ENCODE data around the gene GRID1.

The GRID1 gene

DNA sequence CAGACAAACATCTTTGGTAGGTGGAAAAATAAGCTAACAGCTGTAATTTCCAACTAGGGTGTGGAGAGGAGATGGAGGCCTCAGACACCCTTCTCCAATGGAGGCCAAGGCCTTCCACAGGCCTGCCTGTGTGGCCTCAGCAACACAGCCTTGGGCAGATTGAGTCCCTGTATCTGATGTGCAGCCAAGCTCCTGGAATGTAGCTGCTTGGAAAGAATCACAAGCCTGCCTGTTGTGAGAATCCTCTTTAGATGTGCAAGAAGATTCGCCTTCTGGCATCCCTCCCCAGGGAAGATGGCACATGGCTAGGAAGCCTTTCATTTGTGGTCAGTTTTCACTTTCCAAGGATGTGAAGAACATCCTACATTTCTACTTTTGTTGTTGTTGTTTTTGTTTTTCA, 684.0 kb downstream of the GRID1 start:
- TF ChIP-seq GATA1 (IDR thresholded peaks at IDR 0.05; ENCODE audit: low read depth, low read length): no peak
- TF ChIP-seq POLR2A (IDR thresholded peaks at IDR 0.05; ENCODE audit: low read length): no peak
- no peak for DNase-seq

- no peak for TF ChIP-seq GATA1 (IDR thresholded peaks at IDR 0.05; ENCODE audit: low read depth, low read length)
- TF ChIP-seq POLR2A (IDR thresholded peaks at IDR 0.05; ENCODE audit: low read length): no peak
- DNase-seq: no peak
Observed at GRCh38 chr10:85679710-85680109, 686.9 kb downstream of the GRID1 start.

DNA sequence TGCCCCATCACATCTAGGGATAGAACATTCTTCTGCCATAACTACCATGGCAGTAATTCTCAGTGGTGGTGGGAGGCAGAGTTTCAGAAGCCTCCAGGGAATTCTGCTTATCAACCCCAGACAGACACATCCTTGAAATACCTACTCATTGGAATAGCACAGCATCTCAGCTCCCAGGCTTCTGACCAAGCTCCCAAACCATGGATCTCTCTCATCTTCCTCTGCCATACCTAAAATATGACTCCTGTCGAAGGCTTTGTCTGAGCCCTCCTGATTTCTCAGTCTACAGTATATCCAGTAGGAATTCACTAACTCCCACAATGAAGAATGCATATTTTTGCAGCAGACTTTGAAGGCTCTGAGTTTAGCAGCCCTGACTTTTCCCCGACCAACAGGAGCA, 687.5 kb downstream of the GRID1 start:
- TF ChIP-seq GATA1 (IDR thresholded peaks at IDR 0.05; ENCODE audit: low read depth, low read length): no peak
- TF ChIP-seq POLR2A (IDR thresholded peaks at IDR 0.05; ENCODE audit: low read length): no peak
- no peak for DNase-seq

DNA sequence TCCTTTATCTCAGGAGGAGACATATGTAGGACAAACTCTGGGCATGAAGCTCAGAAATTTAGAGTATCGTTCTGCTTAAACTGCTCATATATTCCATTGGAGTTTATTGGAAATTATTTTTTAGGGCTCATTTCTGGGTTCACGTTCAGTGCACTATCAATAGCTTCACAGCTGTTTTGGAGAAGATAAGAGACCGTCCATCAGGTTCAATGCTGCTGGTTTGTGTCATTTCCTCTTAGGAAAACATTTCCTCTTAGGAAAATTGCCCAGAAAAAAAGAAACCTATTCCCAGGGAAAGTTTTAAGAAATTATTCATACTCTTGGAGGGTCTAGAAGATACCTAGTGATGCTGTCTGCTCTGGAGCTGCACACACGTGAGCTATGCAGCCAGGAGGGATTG, 691.7 kb downstream of the GRID1 start:
- TF ChIP-seq GATA1 (IDR thresholded peaks at IDR 0.05; ENCODE audit: low read depth, low read length) (no peak), POLR2A (IDR thresholded peaks at IDR 0.05; ENCODE audit: low read length) (no peak)

DNA sequence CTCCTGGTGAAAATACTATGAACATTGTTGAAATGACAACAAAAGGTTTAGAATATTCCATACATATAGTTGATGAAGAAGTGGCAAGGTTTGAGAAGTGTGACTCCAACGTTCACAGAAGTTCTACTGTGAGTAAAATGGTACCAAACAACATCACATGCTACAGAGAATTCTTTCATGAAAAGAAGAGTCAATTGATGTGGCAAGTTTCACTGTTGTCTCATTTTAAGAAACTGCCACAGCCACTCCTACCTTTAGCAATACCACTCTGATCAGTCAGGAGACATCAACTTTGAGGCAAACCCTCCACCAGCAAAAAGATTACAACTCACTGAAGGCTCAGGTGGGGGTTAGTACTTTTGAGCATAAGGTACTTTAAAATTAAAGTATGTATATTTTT, 693.3 kb downstream of the GRID1 start:
- no peak for TF ChIP-seq POLR2A (IDR thresholded peaks at IDR 0.05; ENCODE audit: low read length)
- TF ChIP-seq GATA1 (IDR thresholded peaks at IDR 0.05; ENCODE audit: low read depth, low read length): no peak
- no peak for DNase-seq

More for the DNA sequence above, 691.7 kb downstream of the GRID1 start:
- DNase-seq: no peak

DNA sequence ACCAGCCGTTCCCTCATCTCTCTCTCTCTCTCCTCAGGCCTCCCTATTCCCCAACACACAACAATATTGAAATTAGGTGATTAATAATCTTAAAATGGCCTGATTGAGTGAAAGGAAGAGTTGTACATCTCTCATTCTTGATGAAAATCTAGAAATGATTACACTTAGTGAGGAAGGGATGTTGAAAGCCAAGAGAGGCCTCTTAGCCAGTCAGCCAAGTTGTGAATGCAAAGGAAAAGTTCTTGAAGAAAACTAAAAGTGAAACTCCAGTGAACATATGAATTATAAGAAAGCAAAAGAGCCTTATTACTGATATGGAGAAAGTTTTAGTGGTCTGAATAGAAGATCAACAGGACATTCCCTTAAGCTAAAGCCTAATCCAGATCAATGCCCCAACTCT, 695.1 kb downstream of the GRID1 start:
- TF ChIP-seq POLR2A (IDR thresholded peaks at IDR 0.05; ENCODE audit: low read length) (no peak), GATA1 (IDR thresholded peaks at IDR 0.05; ENCODE audit: low read depth, low read length) (no peak)
- no peak for DNase-seq

DNA sequence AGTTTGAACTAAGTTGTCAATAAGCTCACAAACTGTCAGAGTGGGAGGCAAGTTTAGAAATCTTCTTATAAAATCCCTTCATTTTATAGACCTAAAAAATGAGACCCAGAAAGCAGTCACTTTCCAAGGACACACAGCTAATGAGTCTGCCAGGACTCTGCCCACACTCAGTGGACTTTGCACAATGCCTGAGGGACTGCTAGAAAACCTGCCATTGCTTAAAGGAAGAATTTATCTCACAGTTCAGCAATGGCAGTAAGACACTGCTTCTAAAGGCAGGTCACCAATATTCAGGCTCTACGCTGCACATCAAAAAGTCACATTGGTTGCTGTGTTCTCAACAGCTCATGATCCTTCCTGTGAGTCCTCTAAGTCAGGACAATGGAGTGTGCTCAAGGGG, 698.1 kb downstream of the GRID1 start:
- TF ChIP-seq POLR2A (IDR thresholded peaks at IDR 0.05; ENCODE audit: low read length) (no peak), GATA1 (IDR thresholded peaks at IDR 0.05; ENCODE audit: low read depth, low read length) (no peak)
- DNase-seq: no peak

DNA sequence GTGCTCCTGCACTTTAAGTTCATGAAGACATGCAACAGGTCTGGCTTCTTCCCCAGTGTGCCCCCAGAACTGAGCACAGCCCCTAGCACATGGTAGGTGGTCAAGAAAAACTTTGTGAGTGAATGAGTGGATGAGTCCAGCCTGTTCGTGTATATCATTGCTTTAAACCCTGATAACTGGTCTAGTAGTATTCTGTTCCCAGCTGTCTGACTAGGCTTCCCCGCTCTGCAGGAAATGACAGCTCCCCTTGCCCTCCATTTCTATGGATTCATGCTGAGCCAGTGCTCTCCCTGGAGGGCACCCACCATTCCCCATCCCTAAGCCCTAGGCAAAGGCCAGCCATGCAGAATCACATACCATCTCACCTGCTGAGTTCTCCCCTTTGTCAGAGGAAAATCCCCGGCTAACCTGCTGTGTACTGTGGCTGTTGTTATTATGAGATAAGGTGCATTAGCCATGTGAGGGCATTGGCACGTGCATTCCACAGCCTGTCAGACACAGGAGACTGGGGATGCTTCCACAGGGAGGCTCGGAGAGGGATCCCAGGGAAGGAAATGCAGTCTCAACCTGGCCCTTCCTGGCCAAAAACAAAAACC, 698.9 kb downstream of the GRID1 start:
- no peak for TF ChIP-seq GATA1 (IDR thresholded peaks at IDR 0.05; ENCODE audit: low read depth, low read length)
- TF ChIP-seq POLR2A (IDR thresholded peaks at IDR 0.05; ENCODE audit: low read length): no peak
- no peak for DNase-seq

GRCh38 chr10:85666987-85667386, 699.6 kb downstream of the GRID1 start:
- TF ChIP-seq GATA1 (IDR thresholded peaks at IDR 0.05; ENCODE audit: low read depth, low read length) (no peak), POLR2A (IDR thresholded peaks at IDR 0.05; ENCODE audit: low read length) (no peak)
- no peak for DNase-seq

- DNase-seq: no peak
- TF ChIP-seq POLR2A (IDR thresholded peaks at IDR 0.05; ENCODE audit: low read length) (no peak), GATA1 (IDR thresholded peaks at IDR 0.05; ENCODE audit: low read depth, low read length) (no peak)
Observed at GRCh38 chr10:85666102-85666501, 700.5 kb downstream of the GRID1 start.

- no peak for DNase-seq
- TF ChIP-seq GATA1 (IDR thresholded peaks at IDR 0.05; ENCODE audit: low read depth, low read length) (no peak), POLR2A (IDR thresholded peaks at IDR 0.05; ENCODE audit: low read length) (no peak)
Observed at GRCh38 chr10:85665681-85666080, 700.9 kb downstream of the GRID1 start.

DNA sequence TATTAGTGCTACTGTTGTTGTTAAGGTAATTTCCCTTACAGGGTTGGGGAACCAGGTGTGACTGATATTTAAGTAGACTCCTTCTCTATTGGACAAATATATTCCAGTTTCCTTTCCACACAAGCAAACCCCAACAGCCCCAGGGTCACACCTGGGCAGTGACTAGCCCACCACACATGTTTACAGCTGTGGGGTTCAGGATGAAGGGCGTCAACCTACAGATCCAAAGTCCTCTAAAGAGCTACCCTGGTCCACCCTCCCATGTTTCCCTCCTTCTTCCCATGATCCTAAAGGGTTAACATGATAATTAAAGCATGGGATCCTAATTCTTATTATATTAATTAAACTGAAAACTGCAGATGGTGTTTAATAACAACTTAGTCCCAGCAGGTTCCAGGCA, 701.5 kb downstream of the GRID1 start:
- TF ChIP-seq GATA1 (IDR thresholded peaks at IDR 0.05; ENCODE audit: low read depth, low read length) (no peak), POLR2A (IDR thresholded peaks at IDR 0.05; ENCODE audit: low read length) (no peak)
- no peak for DNase-seq

GRCh38 chr10:85661123-85661522, 705.5 kb downstream of the GRID1 start:
- no peak for DNase-seq
- TF ChIP-seq GATA1 (IDR thresholded peaks at IDR 0.05; ENCODE audit: low read depth, low read length) (no peak), POLR2A (IDR thresholded peaks at IDR 0.05; ENCODE audit: low read length) (no peak)

DNA sequence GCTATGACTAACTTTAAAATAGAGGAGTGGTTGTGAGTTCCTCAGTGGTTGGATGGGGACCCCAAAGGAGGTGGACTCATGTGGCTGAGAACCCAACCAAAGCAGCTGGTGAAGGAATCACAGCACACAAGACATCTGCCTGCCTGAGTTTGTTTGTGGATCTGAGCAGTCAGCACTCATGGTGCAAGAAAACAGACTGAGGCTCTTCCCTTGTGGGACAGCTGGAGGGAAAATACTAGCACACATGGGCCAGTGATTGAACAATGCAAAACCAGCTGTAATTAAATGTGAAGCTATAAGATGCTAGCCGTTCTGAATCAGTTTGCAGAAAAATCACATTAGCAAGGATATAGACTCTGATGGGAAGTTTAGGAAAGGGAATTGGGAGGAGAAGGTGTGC, 707.3 kb downstream of the GRID1 start:
- no peak for DNase-seq
- TF ChIP-seq POLR2A (IDR thresholded peaks at IDR 0.05; ENCODE audit: low read length): no peak
- no peak for TF ChIP-seq GATA1 (IDR thresholded peaks at IDR 0.05; ENCODE audit: low read depth, low read length)

DNA sequence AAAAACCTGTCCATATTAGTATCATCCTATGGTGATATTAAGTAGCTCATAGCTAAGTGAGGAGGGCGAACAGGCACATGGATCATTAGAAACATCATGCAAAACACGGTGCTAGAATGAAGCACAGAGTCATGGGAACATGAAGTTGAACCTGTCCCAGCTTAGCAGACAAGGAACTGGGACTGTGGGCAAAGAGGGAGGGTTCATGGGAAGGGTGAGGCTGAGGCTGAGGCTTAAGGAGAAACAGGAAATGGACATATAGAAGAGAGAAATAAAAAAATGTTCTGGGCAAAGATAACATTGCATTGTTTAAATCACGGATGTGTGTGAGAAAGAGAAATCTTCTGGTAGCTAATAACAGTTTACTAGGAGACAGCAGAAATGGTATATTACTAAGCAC, 708.1 kb downstream of the GRID1 start:
- DNase-seq: no peak
- TF ChIP-seq GATA1 (IDR thresholded peaks at IDR 0.05; ENCODE audit: low read depth, low read length) (no peak), POLR2A (IDR thresholded peaks at IDR 0.05; ENCODE audit: low read length) (no peak)

All from erythroblast (primary cell).